NK-92 (cell line): Measurements from ENCODE around the gene FAM53A.

Source experiments
- DNase-seq: peaks from one replicate; lab custom pipeline; 2025; ENCODE audit not compliant: unreplicated experiment; lab: John Stamatoyannopoulos, UW

The FAM53A gene

GRCh38 chr4:1594871-1595788 is 89.0 kb downstream of the FAM53A start:
- DNase-seq = no peak

- DNase-seq = no peak
Observed at GRCh38 chr4:1593881-1594345, 90.2 kb downstream of the FAM53A start.

GRCh38 chr4:1593458-1593857 is 90.7 kb downstream of the FAM53A start:
- no peak for DNase-seq

GRCh38 chr4:1592709-1593417 is 91.2 kb downstream of the FAM53A start:
- DNase-seq = no peak

GRCh38 chr4:1592068-1592708 is 91.9 kb downstream of the FAM53A start:
- DNase-seq = no peak

GRCh38 chr4:1591107-1591506 is 93.0 kb downstream of the FAM53A start:
- DNase-seq = no peak

- DNase-seq = no peak
Observed at GRCh38 chr4:1590244-1590643, 93.9 kb downstream of the FAM53A start.
